HepG2 (cell line): Measurements from ENCODE around the gene NELFB. TPM values are rescaled to one million over a fixed set of nuclear protein-coding genes. Genes with fewer than 3 reads are reported as not detected.

Source experiments
- ATAC-seq: fragments of 200-7000 bp; cut with Tn5 transposase; 3 replicates; pipeline ENCODE4 v1.9.1; 2020; ENCODE audit warnings: mild to moderate bottlenecking, moderate library complexity
- BruUV-seq: library from RNA; stranded (reverse); fragments of 400-500 nt; replicated peaks from 2 replicates; lab custom pipeline; 2021; lab: Mats Ljungman, UMichigan
- CTCF ChIA-PET: fragments of 300-600 bp; formaldehyde crosslinking; extraction: SDS; loops from one replicate; lab custom pipeline; 2021; ENCODE audit warnings: low total read pairs, inconsistent platforms, low intra/inter-chr PET ratio; lab: Yijun Ruan, JAX
- POLR2A ChIA-PET: fragments of 350-600 bp; sonication (Branson Sonifier 250); formaldehyde crosslinking; loops from one replicate; lab custom pipeline; 2020; ENCODE audit warnings: antibody characterized with exemption, inconsistent platforms; lab: Yijun Ruan, JAX
- DNase-seq: peaks from one replicate; pipeline ENCODE4 v3.0.0-alpha.2; 2015; ENCODE audit warnings: low spot score
- FAIRE-seq: peaks from 3 replicates; lab custom pipeline; 2011; peaks lifted over from hg19 to GRCh38; lab: Jason Lieb, UNC
- H2AFZ ChIP-seq: one replicate; pipeline ENCODE4 v1.6.1; 2011; ENCODE audit warnings: low read length, inconsistent platforms
- H3K27ac ChIP-seq: fragments of 300-600 bp; 3 replicates; pipeline ENCODE4 v1.8.0; 2011; ENCODE audit warnings: mixed run types, mild to moderate bottlenecking, mixed read lengths, low read length, inconsistent platforms; ENCODE audit not compliant: insufficient read depth; ENCODE audit errors: extremely low read length
- H3K27me3 ChIP-seq, 2 experiments: fragments of 200-600 bp in 1 of 2; 2 replicates in 1 of 2; 3 replicates in 1 of 2; pipeline versions ENCODE4 v1.6.0 to v1.8.0; 2011; ENCODE audit warnings: low read length in 2 of 2, mild to moderate bottlenecking in 2 of 2, moderate library complexity in 2 of 2, inconsistent platforms in 1 of 2; ENCODE audit not compliant: insufficient read depth in 2 of 2, control insufficient read depth in 1 of 2
- H3K36me3 ChIP-seq, 2 experiments: fragments of 200-600 bp in 1 of 2; replicated peaks in 1 of 2; 2 replicates in 1 of 2; 3 replicates in 1 of 2; pipeline versions ENCODE4 v1.5.1 to v1.8.0; 2011; ENCODE audit warnings: low read length in 2 of 2, inconsistent platforms in 1 of 2; ENCODE audit not compliant: insufficient read depth in 2 of 2, control insufficient read depth in 1 of 2
- H3K4me1 ChIP-seq: 2 replicates; pipeline ENCODE4 v1.5.1; 2012; ENCODE audit warnings: low read length, inconsistent platforms; ENCODE audit not compliant: insufficient read depth
- H3K4me2 ChIP-seq: 2 replicates; pipeline ENCODE4 v1.6.0; 2011; ENCODE audit warnings: low read depth, low read length, inconsistent platforms
- H3K4me3 ChIP-seq, 3 experiments: fragments of 200-600 bp in 1 of 3; sonication (generic), shearing (Covaris generic) in 1 of 3; replicated peaks in 1 of 3; 2 replicates each; pipeline ENCODE4 v1.5.1; 2011 to 2016; ENCODE audit warnings: low read length in 3 of 3, inconsistent platforms in 2 of 3, low read depth in 2 of 3, mild to moderate bottlenecking in 2 of 3, control low read depth in 1 of 3, mixed read lengths in 1 of 3; ENCODE audit not compliant: insufficient read depth in 1 of 3
- H3K79me2 ChIP-seq: one replicate; pipeline ENCODE4 v1.6.1; 2011; ENCODE audit warnings: low read length, inconsistent platforms; ENCODE audit not compliant: insufficient read depth
- H3K9ac ChIP-seq: 2 replicates; pipeline ENCODE4 v1.6.0; 2011; ENCODE audit warnings: mild to moderate bottlenecking, low read depth, low read length, inconsistent platforms; ENCODE audit not compliant: insufficient read depth
- H3K9me3 ChIP-seq: 2 replicates; pipeline ENCODE4 v1.5.1; 2012; ENCODE audit warnings: mild to moderate bottlenecking, low read length
- H4K20me1 ChIP-seq: 2 replicates; pipeline ENCODE4 v1.6.0; 2011; ENCODE audit warnings: inconsistent platforms, mild to moderate bottlenecking, low read length, moderate library complexity; ENCODE audit not compliant: insufficient read depth
- CAMTA2 ChIP-seq: sonication (generic); formaldehyde crosslinking; IDR thresholded peaks from 2 replicates; pipeline ENCODE4 v1.4.0; 2020; ENCODE audit warnings: mild to moderate bottlenecking, missing genetic modification reagents, borderline replicate concordance
- HHEX ChIP-seq: IDR thresholded peaks from 2 replicates; pipeline ENCODE4 v1.6.1; 2016; ENCODE audit warnings: control low read depth
- JDP2 ChIP-seq: sonication (generic); formaldehyde crosslinking; IDR thresholded peaks from 2 replicates; pipeline ENCODE4 v1.8.1; 2022; ENCODE audit warnings: missing genetic modification reagents, borderline replicate concordance
- MEIS2 ChIP-seq: sonication (generic); formaldehyde crosslinking; IDR thresholded peaks from 2 replicates; pipeline ENCODE4 v1.9.0; 2021; ENCODE audit warnings: mild to moderate bottlenecking, missing genetic modification reagents
- MTA1 ChIP-seq: sonication (generic); formaldehyde crosslinking; IDR thresholded peaks from 2 replicates; pipeline ENCODE4 v1.4.0; 2020; ENCODE audit warnings: missing genetic modification reagents, mild to moderate bottlenecking, borderline replicate concordance
- NFKB2 ChIP-seq: sonication (generic); formaldehyde crosslinking; IDR thresholded peaks from 2 replicates; pipeline ENCODE4 v1.4.0; 2020; ENCODE audit warnings: missing genetic modification reagents, borderline replicate concordance
- NFRKB ChIP-seq: fragments of 450-650 bp; IDR thresholded peaks from 2 replicates; pipeline ENCODE4 v1.6.1; 2017
- PRPF4 ChIP-seq: fragments of 200-400 bp; formaldehyde crosslinking; IDR thresholded peaks from 2 replicates; pipeline ENCODE4 v1.6.1; 2016; ENCODE audit warnings: low read length, low read depth; ENCODE audit not compliant: poor library complexity, severe bottlenecking
- ZBTB3 ChIP-seq: sonication (generic); formaldehyde crosslinking; IDR thresholded peaks from 2 replicates; pipeline ENCODE4 v1.4.0; 2020; ENCODE audit warnings: low read depth, mild to moderate bottlenecking, moderate library complexity, missing genetic modification reagents, borderline replicate concordance
- ZMAT3 ChIP-seq: sonication (generic); formaldehyde crosslinking; conservative IDR thresholded peaks from 2 replicates; pipeline ENCODE4 v1.7.0; 2021; ENCODE audit warnings: missing genetic modification reagents
- ZNF430 ChIP-seq: sonication (generic); formaldehyde crosslinking; IDR thresholded peaks from 2 replicates; pipeline ENCODE4 v1.9.0; 2021; ENCODE audit warnings: mild to moderate bottlenecking, missing genetic modification reagents
- ZNF616 ChIP-seq: sonication (generic); formaldehyde crosslinking; IDR thresholded peaks from 2 replicates; pipeline ENCODE4 v1.5.0; 2020; ENCODE audit warnings: low read depth, mild to moderate bottlenecking, missing genetic modification reagents
- WGBS: methylation state at CpG from one replicate; pipeline ENCODE4 v1.1.6; 2017; ENCODE audit warnings: low lambda C conversion rate; 5-methylcytosine and 5-hydroxymethylcytosine counted together
- in situ Hi-C: cut with HindIII; loops from 2 replicates; pipeline ENCODE4 v1.10.0; 2017; ENCODE audit warnings: low pct_unique_long_range_greater_than_20kb; ENCODE audit not compliant: extremely low pct_ligation_motif_present
- intact Hi-C: fragments of 100-400 bp; cut with micrococcal nuclease; formaldehyde crosslinking; loops from one replicate; pipeline ENCODE4 v1.10.0; 2022; ENCODE audit not compliant: unreplicated experiment
- polyA plus RNA-seq, 8 experiments: library from polyadenylated mRNA; depleted of rRNA in 3 of 8; stranded (reverse) in 7 of 8; unstranded in 1 of 8; fragments of >200 nt; fragmentation: Illumina TruSeq in 4 of 8; extraction: Trizol in 4 of 8; gene quantifications; 2 replicates each; pipeline versions ENCODE4 v1.2.1 to v1.2.3, GENCODE V29; 2011 to 2016; ENCODE audit warnings: low read depth in 4 of 8, missing spikeins in 1 of 8, mixed read lengths in 1 of 8; ENCODE audit not compliant: insufficient read depth in 1 of 8
- total RNA-seq, 5 experiments: library from RNA; depleted of rRNA; stranded (reverse); fragments of >200 nt; fragmentation: Illumina TruSeq; extraction: Trizol; gene quantifications; 2 replicates each; pipeline ENCODE4 v1.2.3, GENCODE V29; 2016; ENCODE audit warnings: low read depth in 1 of 5
- TF ChIP-seq, protein P1 (sequence below): sonication (generic); formaldehyde crosslinking; conservative IDR thresholded peaks from 2 replicates; pipeline ENCODE4 v1.4.0; 2020; ENCODE audit warnings: missing genetic modification reagents
- TF ChIP-seq, protein P2 (sequence below): sonication (generic); formaldehyde crosslinking; IDR thresholded peaks from 2 replicates; pipeline ENCODE4 v1.4.0; 2020; ENCODE audit warnings: mild to moderate bottlenecking, missing genetic modification reagents, borderline replicate concordance
- TF ChIP-seq, protein P3 (sequence below): sonication (generic); formaldehyde crosslinking; conservative IDR thresholded peaks from 2 replicates; pipeline ENCODE4 v1.4.0; 2020; ENCODE audit warnings: missing genetic modification reagents
- TF ChIP-seq, protein P4 (sequence below): sonication (generic); formaldehyde crosslinking; IDR thresholded peaks from 2 replicates; pipeline ENCODE4 v1.8.1; 2022; ENCODE audit warnings: low read depth, mild to moderate bottlenecking, missing genetic modification reagents

NELFB gene
- total and polyA plus RNA-seq, 2 of the 13 experiments (the other 11 are each of a cell fraction or from before 2014, with no cell fraction given), result 26.5 to 45.8 TPM

DNA sequence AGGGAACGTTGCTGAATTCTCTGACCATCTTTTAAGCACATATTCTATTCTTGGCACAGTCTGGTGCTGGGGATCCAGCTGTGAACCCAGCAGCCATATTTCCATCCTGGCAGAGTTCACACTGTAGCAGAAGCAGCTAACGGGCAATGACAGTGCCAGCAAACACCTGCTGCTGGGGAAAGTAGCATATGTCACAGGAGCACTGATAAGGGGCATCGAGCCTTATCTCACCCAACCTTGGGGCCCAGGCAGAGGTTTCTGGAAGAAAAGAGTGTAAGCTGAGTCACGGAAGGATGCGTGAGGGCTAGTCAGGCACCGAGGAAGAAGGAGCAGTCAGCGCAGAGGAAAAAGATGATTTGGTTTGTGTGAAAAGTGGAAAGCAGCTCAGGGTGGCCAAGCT, 48.5 kb upstream of the NELFB start:
- H3K9me3 ChIP-seq, result no peaks in the 10 kb centered on the region
- no peak overlapping the region for H2AFZ ChIP-seq
- BruUV-seq, result no TSS peak
- ATAC-seq (no peak), FAIRE-seq (no peak), DNase-seq (no peak)
- in situ Hi-C loops, result no loop called here
- POLR2A ChIA-PET, result interaction anchor here (1.8 to 8.8 kb wide), 2 partner anchors 15 to 17 kb away, joined by 5 to 225 read pairs; partner anchors contain the start of genes CYSRT1, RNF208 and RNF224
- H4K20me1 ChIP-seq, result 0 out of 2 replicates have a peak, but pooled peaks cover 4% of the 10 kb centered on the region
- peak overlapping the region; percentile 88 for H3K9ac ChIP-seq
- intact Hi-C loops, result no loop called here
- H3K4me3 ChIP-seq, result peak overlapping the region; percentile 90 to 93 (median 92); a peak in 5 of 6 replicates
- H3K27ac ChIP-seq, result no peak overlapping the region
- H3K79me2 ChIP-seq, result peaks cover 36% of the 10 kb centered on the region
- H3K27me3 ChIP-seq, result no peaks in the 10 kb centered on the region; a peak in 1 of 5 replicates
- CTCF ChIA-PET, result no interaction called here
- peaks cover 44% of the 10 kb centered on the region for H3K4me1 ChIP-seq
- peak overlapping the region; percentile 95 for H3K4me2 ChIP-seq
- WGBS, result 75% methylated on average over 7 of the region's 7 CpGs
- H3K36me3 ChIP-seq, result no peaks in the 10 kb centered on the region; a peak in 1 of 5 replicates
- TF ChIP-seq ZNF616 (CRISPR knock-in tag), result no peak
- TF ChIP-seq, protein P1, sequence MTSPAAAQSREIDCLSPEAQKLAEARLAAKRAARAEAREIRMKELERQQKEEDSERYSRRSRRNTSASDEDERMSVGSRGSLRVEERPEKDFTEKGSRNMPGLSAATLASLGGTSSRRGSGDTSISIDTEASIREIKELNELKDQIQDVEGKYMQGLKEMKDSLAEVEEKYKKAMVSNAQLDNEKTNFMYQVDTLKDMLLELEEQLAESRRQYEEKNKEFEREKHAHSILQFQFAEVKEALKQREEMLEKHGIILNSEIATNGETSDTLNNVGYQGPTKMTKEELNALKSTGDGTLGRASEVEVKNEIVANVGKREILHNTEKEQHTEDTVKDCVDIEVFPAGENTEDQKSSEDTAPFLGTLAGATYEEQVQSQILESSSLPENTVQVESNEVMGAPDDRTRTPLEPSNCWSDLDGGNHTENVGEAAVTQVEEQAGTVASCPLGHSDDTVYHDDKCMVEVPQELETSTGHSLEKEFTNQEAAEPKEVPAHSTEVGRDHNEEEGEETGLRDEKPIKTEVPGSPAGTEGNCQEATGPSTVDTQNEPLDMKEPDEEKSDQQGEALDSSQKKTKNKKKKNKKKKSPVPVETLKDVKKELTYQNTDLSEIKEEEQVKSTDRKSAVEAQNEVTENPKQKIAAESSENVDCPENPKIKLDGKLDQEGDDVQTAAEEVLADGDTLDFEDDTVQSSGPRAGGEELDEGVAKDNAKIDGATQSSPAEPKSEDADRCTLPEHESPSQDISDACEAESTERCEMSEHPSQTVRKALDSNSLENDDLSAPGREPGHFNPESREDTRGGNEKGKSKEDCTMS (CRISPR knock-in tag), result no peak
- TF ChIP-seq, protein P2, sequence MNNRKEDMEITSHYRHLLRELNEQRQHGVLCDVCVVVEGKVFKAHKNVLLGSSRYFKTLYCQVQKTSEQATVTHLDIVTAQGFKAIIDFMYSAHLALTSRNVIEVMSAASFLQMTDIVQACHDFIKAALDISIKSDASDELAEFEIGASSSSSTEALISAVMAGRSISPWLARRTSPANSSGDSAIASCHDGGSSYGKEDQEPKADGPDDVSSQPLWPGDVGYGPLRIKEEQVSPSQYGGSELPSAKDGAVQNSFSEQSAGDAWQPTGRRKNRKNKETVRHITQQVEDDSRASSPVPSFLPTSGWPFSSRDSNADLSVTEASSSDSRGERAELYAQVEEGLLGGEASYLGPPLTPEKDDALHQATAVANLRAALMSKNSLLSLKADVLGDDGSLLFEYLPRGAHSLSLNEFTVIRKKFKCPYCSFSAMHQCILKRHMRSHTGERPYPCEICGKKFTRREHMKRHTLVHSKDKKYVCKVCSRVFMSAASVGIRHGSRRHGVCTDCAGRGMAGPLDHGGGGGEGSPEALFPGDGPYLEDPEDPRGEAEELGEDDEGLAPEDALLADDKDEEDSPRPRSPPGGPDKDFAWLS (CRISPR knock-in tag), result no peak
- TF ChIP-seq, protein P3, sequence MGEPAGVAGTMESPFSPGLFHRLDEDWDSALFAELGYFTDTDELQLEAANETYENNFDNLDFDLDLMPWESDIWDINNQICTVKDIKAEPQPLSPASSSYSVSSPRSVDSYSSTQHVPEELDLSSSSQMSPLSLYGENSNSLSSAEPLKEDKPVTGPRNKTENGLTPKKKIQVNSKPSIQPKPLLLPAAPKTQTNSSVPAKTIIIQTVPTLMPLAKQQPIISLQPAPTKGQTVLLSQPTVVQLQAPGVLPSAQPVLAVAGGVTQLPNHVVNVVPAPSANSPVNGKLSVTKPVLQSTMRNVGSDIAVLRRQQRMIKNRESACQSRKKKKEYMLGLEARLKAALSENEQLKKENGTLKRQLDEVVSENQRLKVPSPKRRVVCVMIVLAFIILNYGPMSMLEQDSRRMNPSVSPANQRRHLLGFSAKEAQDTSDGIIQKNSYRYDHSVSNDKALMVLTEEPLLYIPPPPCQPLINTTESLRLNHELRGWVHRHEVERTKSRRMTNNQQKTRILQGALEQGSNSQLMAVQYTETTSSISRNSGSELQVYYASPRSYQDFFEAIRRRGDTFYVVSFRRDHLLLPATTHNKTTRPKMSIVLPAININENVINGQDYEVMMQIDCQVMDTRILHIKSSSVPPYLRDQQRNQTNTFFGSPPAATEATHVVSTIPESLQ, result no peak
- TF ChIP-seq ZNF430 (CRISPR knock-in tag), result no peak
- no peak for TF ChIP-seq NFRKB
- TF ChIP-seq, protein P4, sequence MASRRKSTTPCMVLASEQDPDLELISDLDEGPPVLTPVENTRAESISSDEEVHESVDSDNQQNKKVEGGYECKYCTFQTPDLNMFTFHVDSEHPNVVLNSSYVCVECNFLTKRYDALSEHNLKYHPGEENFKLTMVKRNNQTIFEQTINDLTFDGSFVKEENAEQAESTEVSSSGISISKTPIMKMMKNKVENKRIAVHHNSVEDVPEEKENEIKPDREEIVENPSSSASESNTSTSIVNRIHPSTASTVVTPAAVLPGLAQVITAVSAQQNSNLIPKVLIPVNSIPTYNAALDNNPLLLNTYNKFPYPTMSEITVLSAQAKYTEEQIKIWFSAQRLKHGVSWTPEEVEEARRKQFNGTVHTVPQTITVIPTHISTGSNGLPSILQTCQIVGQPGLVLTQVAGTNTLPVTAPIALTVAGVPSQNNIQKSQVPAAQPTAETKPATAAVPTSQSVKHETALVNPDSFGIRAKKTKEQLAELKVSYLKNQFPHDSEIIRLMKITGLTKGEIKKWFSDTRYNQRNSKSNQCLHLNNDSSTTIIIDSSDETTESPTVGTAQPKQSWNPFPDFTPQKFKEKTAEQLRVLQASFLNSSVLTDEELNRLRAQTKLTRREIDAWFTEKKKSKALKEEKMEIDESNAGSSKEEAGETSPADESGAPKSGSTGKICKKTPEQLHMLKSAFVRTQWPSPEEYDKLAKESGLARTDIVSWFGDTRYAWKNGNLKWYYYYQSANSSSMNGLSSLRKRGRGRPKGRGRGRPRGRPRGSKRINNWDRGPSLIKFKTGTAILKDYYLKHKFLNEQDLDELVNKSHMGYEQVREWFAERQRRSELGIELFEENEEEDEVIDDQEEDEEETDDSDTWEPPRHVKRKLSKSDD (CRISPR knock-in tag), result no peak
- no peak for TF ChIP-seq HHEX (CRISPR knock-in tag)
- TF ChIP-seq MTA1, result no peak
- no peak for TF ChIP-seq NFKB2 (CRISPR knock-in tag)
- no peak for TF ChIP-seq ZMAT3 (CRISPR knock-in tag)
- TF ChIP-seq PRPF4, result no peak
- no peak for TF ChIP-seq MEIS2 (CRISPR knock-in tag)
- TF ChIP-seq CAMTA2, result no peak
- no peak for TF ChIP-seq JDP2 (CRISPR knock-in tag)
- no peak for TF ChIP-seq ZBTB3 (CRISPR knock-in tag)
